ENCODE results near the gene KMT2E.

The KMT2E gene

DNA sequence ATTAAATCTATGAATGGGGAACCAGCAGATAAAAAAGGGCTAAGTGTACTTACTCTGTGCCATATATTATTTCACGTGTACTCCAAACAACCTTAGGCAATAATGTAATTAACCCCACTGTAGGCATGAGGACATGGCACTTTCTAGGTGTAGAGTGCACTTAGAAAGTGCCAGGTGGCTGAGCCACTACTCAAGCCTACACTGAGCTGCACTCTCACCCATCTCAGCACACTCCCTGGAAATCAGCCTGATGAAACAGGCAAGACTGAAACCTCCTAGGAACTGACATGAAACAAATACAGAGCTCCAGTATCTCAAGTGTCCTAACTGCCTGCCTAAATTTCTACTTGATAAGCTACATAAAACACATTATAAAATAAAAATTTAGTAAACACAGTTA lies 147.4 kb downstream of the KMT2E start:
- ChIA-PET CTCF (interaction anchor here (0.9 kb wide), 2 partner anchors 8 to 18 kb away, joined by 3 read pairs; no protein-coding TSS in a partner anchor), POLR2A (no interaction called here)
- TF ChIP-seq, protein P1, sequence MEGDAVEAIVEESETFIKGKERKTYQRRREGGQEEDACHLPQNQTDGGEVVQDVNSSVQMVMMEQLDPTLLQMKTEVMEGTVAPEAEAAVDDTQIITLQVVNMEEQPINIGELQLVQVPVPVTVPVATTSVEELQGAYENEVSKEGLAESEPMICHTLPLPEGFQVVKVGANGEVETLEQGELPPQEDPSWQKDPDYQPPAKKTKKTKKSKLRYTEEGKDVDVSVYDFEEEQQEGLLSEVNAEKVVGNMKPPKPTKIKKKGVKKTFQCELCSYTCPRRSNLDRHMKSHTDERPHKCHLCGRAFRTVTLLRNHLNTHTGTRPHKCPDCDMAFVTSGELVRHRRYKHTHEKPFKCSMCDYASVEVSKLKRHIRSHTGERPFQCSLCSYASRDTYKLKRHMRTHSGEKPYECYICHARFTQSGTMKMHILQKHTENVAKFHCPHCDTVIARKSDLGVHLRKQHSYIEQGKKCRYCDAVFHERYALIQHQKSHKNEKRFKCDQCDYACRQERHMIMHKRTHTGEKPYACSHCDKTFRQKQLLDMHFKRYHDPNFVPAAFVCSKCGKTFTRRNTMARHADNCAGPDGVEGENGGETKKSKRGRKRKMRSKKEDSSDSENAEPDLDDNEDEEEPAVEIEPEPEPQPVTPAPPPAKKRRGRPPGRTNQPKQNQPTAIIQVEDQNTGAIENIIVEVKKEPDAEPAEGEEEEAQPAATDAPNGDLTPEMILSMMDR (IDR thresholded peaks at IDR 0.05; ENCODE audit: control extremely low read depth, extremely low read depth, low read depth, missing control alignments) = no peak
- no peak for DNase-seq (ENCODE audit: extremely low spot score)

All from GM10248 (cell line).